B cell (primary cell): Measurements from ENCODE around the gene MMAB. TPM values are rescaled to one million over a fixed set of nuclear protein-coding genes. Genes with fewer than 3 reads are reported as not detected.

Source experiments
- ATAC-seq: fragments of 200-7000 bp; cut with Tn5 transposase; one replicate; pipeline ENCODE4 v1.10.0; 2021; ENCODE audit warnings: low read depth, mild to moderate bottlenecking, moderate number of reproducible peaks, moderate library complexity
- CTCF ChIA-PET: fragments of 350-600 bp; sonication (Branson Sonifier 250); formaldehyde crosslinking; loops from one replicate; lab custom pipeline; 2021; ENCODE audit warnings: antibody characterized with exemption, inconsistent platforms; lab: Charles Lee
- POLR2A ChIA-PET: fragments of 350-600 bp; sonication (Branson Sonifier 250); formaldehyde crosslinking; loops from one replicate; lab custom pipeline; 2021; ENCODE audit warnings: antibody characterized with exemption; lab: Charles Lee
- DNase-seq: peaks from one replicate; pipeline ENCODE4 v3.0.0; 2013
- H2AFZ ChIP-seq: 2 replicates; pipeline ENCODE4 v1.6.1; 2012; ENCODE audit warnings: mild to moderate bottlenecking, low read depth, low read length; ENCODE audit not compliant: insufficient read depth, poor library complexity, severe bottlenecking
- H3K27ac ChIP-seq, 2 donors: 1 replicate in 1 of 2; 2 replicates in 1 of 2; pipeline ENCODE4 v1.5.1; 2012 to 2013; ENCODE audit warnings: low read length in 2 of 2, mild to moderate bottlenecking in 2 of 2, moderate library complexity in 1 of 2
- H3K27me3 ChIP-seq, 4 experiments: fragments of 200-600 bp in 1 of 4; sonication (generic) in 1 of 4; replicated peaks in 1 of 4; 1 replicate in 2 of 4; 2 replicates in 2 of 4; pipeline versions ENCODE4 v1.6.1 to v1.7.0; 2013 to 2016; ENCODE audit warnings: low read length in 3 of 4, mild to moderate bottlenecking in 2 of 4, mixed read lengths in 1 of 4, moderate library complexity in 1 of 4; ENCODE audit not compliant: insufficient read depth in 4 of 4, control insufficient read depth in 3 of 4; ENCODE audit errors: control extremely low read depth in 1 of 4
- H3K36me3 ChIP-seq, 2 experiments: replicated peaks in 1 of 2; 1 replicate in 1 of 2; 2 replicates in 1 of 2; pipeline versions ENCODE4 v1.6.1 to v1.7.1; 2013; ENCODE audit warnings: low read length in 1 of 2; ENCODE audit not compliant: insufficient read depth in 2 of 2, control insufficient read depth in 1 of 2; ENCODE audit errors: control extremely low read depth in 1 of 2, extremely low read depth in 1 of 2
- H3K4me1 ChIP-seq, 2 donors: fragments of 200-600 bp in 1 of 2; sonication (generic) in 1 of 2; 1 replicate in 1 of 2; 2 replicates in 1 of 2; pipeline versions ENCODE4 v1.5.1 to v1.6.1; 2013 to 2017; ENCODE audit warnings: low read length in 2 of 2; ENCODE audit not compliant: control insufficient read depth in 2 of 2, insufficient read depth in 2 of 2
- H3K4me2 ChIP-seq: replicated peaks from 2 replicates; pipeline ENCODE3; 2012; ENCODE audit warnings: mild to moderate bottlenecking, low read depth, low read length; ENCODE audit not compliant: poor library complexity, severe bottlenecking
- H3K4me3 ChIP-seq, 5 experiments: fragments of 200-600 bp in 1 of 5; sonication (generic) in 1 of 5; 1 replicate in 3 of 5; 2 replicates in 2 of 5; pipeline versions ENCODE4 v1.5.1 to v1.7.0; 2011 to 2016; ENCODE audit warnings: low read length in 4 of 5, mild to moderate bottlenecking in 4 of 5, low read depth in 2 of 5, control low read depth in 1 of 5, moderate library complexity in 1 of 5; ENCODE audit not compliant: insufficient read depth in 1 of 5; ENCODE audit errors: control extremely low read depth in 1 of 5, extremely low read depth in 1 of 5
- H3K79me2 ChIP-seq: fragments of 200-600 bp; sonication (generic); one replicate; pipeline ENCODE4 v1.6.0; 2016; ENCODE audit warnings: low read length; ENCODE audit not compliant: control insufficient read depth, insufficient read depth
- H3K9ac ChIP-seq: fragments of 200-600 bp; sonication (generic); 2 replicates; pipeline ENCODE4 v1.6.1; 2017; ENCODE audit warnings: mild to moderate bottlenecking, low read length, moderate library complexity
- H3K9me3 ChIP-seq, 3 donors: one replicate each; pipeline versions ENCODE4 v1.6.1 to v1.7.1; 2013; ENCODE audit warnings: low read length in 2 of 3; ENCODE audit not compliant: control insufficient read depth in 2 of 3, insufficient read depth in 1 of 3; ENCODE audit errors: control extremely low read depth in 1 of 3
- H4K20me1 ChIP-seq: 2 replicates; pipeline ENCODE4 v1.6.0; 2012; ENCODE audit warnings: mild to moderate bottlenecking, low read length; ENCODE audit not compliant: insufficient read depth, control insufficient read depth, poor library complexity, severe bottlenecking
- H3K27ac Mint-ChIP-seq: one replicate; pipeline ENCODE4 v1.8.0; 2021; ENCODE audit warnings: mixed read lengths
- H3K27me3 Mint-ChIP-seq: one replicate; pipeline ENCODE4 v1.8.0; 2021; ENCODE audit warnings: mixed read lengths
- H3K4me1 Mint-ChIP-seq: one replicate; pipeline ENCODE4 v1.8.0; 2021; ENCODE audit warnings: mixed read lengths
- H3K4me3 Mint-ChIP-seq: one replicate; pipeline ENCODE4 v1.8.0; 2021; ENCODE audit warnings: mixed read lengths
- H3K9me3 Mint-ChIP-seq: one replicate; pipeline ENCODE4 v1.8.0; 2022; ENCODE audit warnings: mixed read lengths; ENCODE audit not compliant: insufficient read depth
- CTCF ChIP-seq: fragments of 200-600 bp; IDR thresholded peaks from one replicate; pipeline ENCODE4 v1.8.0; 2022; ENCODE audit warnings: antibody characterized with exemption, mild to moderate bottlenecking
- EZH2 ChIP-seq: IDR thresholded peaks from 2 replicates; pipeline ENCODE4 v1.6.1; 2012; ENCODE audit warnings: borderline replicate concordance, low read depth, mild to moderate bottlenecking, moderate library complexity, low read length; ENCODE audit not compliant: insufficient read depth, poor library complexity, severe bottlenecking
- WGBS: methylation state at CpG from one replicate; pipeline ENCODE4 v1.1.5; 2013; ENCODE audit warnings: missing lambda C conversion rate; ENCODE audit not compliant: insufficient coverage; 5-methylcytosine and 5-hydroxymethylcytosine counted together
- intact Hi-C: fragments of 100-400 bp; cut with micrococcal nuclease; formaldehyde crosslinking; loops from one replicate; pipeline ENCODE4 v1.10.0; 2022
- polyA plus RNA-seq: library from polyadenylated mRNA; depleted of rRNA; stranded (reverse); fragments of >200 nt; gene quantifications from 2 replicates; pipeline ENCODE4 v1.2.3, GENCODE V29; 2012
- total RNA-seq, 2 donors: library from RNA; stranded (reverse); fragments of 120-200 nt in 1 of 2; gene quantifications; 1 replicate in 1 of 2; 2 replicates in 1 of 2; pipeline versions ENCODE4 v1.2.3 to v1.2.4, GENCODE V29; 2013 to 2022

MMAB gene
- total and polyA plus RNA-seq, 2 donors (not counting 1 experiment from before 2014, with no cell fraction given) = 15.0 to 20.5 TPM

- no peak overlapping the region for H3K4me3 Mint-ChIP-seq
- H2AFZ ChIP-seq = no peak overlapping the region
- WGBS = 98% methylated on average over 14 of the region's 15 CpGs
- no peak overlapping the region for H3K27ac Mint-ChIP-seq
- H3K27ac ChIP-seq = no peak overlapping the region
- no peak overlapping the region for H3K4me3 ChIP-seq
- no peaks in the 10 kb centered on the region for H3K9me3 Mint-ChIP-seq
- no peak for TF ChIP-seq EZH2
- no peak for TF ChIP-seq CTCF
- H4K20me1 ChIP-seq = no peaks in the 10 kb centered on the region
- ChIA-PET POLR2A (no interaction called here), CTCF (interaction anchor here (1.0 kb wide), 1 partner anchor 37 kb away, joined by 3 read pairs; no protein-coding TSS in a partner anchor)
- intact Hi-C loops = no loop called here
- H3K9ac ChIP-seq = no peak overlapping the region
- no peaks in the 10 kb centered on the region for H3K27me3 Mint-ChIP-seq
- H3K4me1 ChIP-seq = no peaks in the 10 kb centered on the region
- no peaks in the 10 kb centered on the region for H3K4me1 Mint-ChIP-seq
- H3K79me2 ChIP-seq = no peaks in the 10 kb centered on the region
- DNase-seq (no peak), ATAC-seq (no peak)
- no peaks in the 10 kb centered on the region for H3K27me3 ChIP-seq
- peaks cover 27 to 84% of the 10 kb centered on the region in 2 experiments for H3K36me3 ChIP-seq
- H3K4me2 ChIP-seq = no peak overlapping the region
- H3K9me3 ChIP-seq = no peaks in the 10 kb centered on the region
These were observed 63.1 kb downstream of the MMAB start for GRCh38 chr12:109510196-109510595.

GRCh38 chr12:109504068-109504467 lies 69.2 kb downstream of the MMAB start:
- Histone ChIP-seq H3K36me3 (peaks cover 16 to 93% of the 10 kb centered on the region in 2 experiments), H4K20me1 (no peaks in the 10 kb centered on the region), H3K27me3 (no peaks in the 10 kb centered on the region), H3K4me3 (no peak overlapping the region), H3K9ac (no peak overlapping the region), H3K79me2 (no peaks in the 10 kb centered on the region), H3K27ac (no peak overlapping the region), H3K4me1 (no peaks in the 10 kb centered on the region), H3K4me2 (no peak overlapping the region), H3K9me3 (no peaks in the 10 kb centered on the region), H2AFZ (no peak overlapping the region)
- DNase-seq (no peak), ATAC-seq (no peak)
- WGBS = no CpG with 5 or more reads among the region's 1 CpG
- CTCF ChIA-PET = interaction anchor here (0.6 kb wide), 1 partner anchor 18 kb away, joined by 3 read pairs; no protein-coding TSS in a partner anchor
- TF ChIP-seq CTCF (no peak), EZH2 (no peak)
- H3K9me3 Mint-ChIP-seq = no peaks in the 10 kb centered on the region
- H3K4me1 Mint-ChIP-seq = no peaks in the 10 kb centered on the region
- intact Hi-C loops = no loop called here
- no peak overlapping the region for H3K4me3 Mint-ChIP-seq
- no peaks in the 10 kb centered on the region for H3K27me3 Mint-ChIP-seq
- no peak overlapping the region for H3K27ac Mint-ChIP-seq
- POLR2A ChIA-PET = no interaction called here

Other genes with a start within 250 kb of the MMAB start
- not detected in 2 replicates for gene MYO1H, start 225.6 kb downstream of the MMAB start, total RNA-seq
- gene MYO1H, start 225.6 kb downstream of the MMAB start, polyA plus RNA-seq = not detected in 2 replicates
- 30.9 and 33.3 TPM in 2 replicates for gene KCTD10, start 96.2 kb downstream of the MMAB start, total RNA-seq
- 15.4 and 22.9 TPM in 2 replicates for gene KCTD10, start 96.2 kb downstream of the MMAB start, polyA plus RNA-seq
- 52.1 and 54.3 TPM in 2 replicates for gene UBE3B, start 95.9 kb downstream of the MMAB start, total RNA-seq
- 27.2 and 34.4 TPM in 2 replicates for gene UBE3B, start 95.9 kb downstream of the MMAB start, polyA plus RNA-seq
- 12.5 and 15.6 TPM in 2 replicates for gene MVK, start 290 bp upstream of the MMAB start, total RNA-seq
- 9.9 and 12.1 TPM in 2 replicates for gene MVK, start 290 bp upstream of the MMAB start, polyA plus RNA-seq
- gene FAM222A, start 140.3 kb upstream of the MMAB start, total RNA-seq = 4.6 and 4.7 TPM in 2 replicates
- gene FAM222A, start 140.3 kb upstream of the MMAB start, polyA plus RNA-seq = 0.49 and 0.81 TPM in 2 replicates